Coronary artery (tissue), 2 donors: ENCODE data around the gene SHLD1.

ENCODE experiments used
- DNase-seq: peaks from one replicate; pipeline ENCODE4 v3.0.0-alpha.2; 2017; ENCODE audit warnings: low spot score
- H3K27ac ChIP-seq, 2 donors: fragments of 200-600 bp; sonication (generic); one replicate each; pipeline ENCODE4 v1.5.1; 2016 to 2019
- H3K4me3 ChIP-seq: fragments of 200-600 bp; sonication (generic); 2 replicates; pipeline ENCODE4 v1.5.1; 2016; ENCODE audit warnings: mild to moderate bottlenecking, moderate library complexity
- TF ChIP-seq, protein P1 (sequence below): fragments of 200-600 bp; sonication (generic); IDR thresholded peaks from one replicate; pipeline ENCODE4 v1.5.1; 2019; ENCODE audit warnings: antibody characterized with exemption

Gene SHLD1

DNA sequence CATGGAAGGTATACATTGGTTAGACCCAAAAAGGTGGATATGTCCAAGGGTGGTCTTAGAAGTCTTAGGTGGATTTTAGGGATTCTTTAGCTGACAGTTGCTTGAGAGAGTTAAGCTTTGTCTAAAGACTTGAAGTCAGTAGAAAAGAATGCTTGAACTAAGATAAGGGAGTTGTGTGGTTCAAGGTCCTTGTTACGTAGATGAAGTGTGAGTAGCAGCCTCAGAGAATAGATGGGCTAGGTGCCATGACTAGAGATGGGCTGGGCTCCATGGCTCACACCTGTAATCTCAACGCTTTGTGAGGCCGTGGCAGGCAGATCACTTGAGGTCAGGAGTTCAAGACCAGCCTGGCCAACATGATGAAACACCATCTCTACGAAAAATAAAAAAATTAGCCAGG is 1.7 kb downstream of the SHLD1 start:
- no peak for DNase-seq
- TF ChIP-seq, protein P1, sequence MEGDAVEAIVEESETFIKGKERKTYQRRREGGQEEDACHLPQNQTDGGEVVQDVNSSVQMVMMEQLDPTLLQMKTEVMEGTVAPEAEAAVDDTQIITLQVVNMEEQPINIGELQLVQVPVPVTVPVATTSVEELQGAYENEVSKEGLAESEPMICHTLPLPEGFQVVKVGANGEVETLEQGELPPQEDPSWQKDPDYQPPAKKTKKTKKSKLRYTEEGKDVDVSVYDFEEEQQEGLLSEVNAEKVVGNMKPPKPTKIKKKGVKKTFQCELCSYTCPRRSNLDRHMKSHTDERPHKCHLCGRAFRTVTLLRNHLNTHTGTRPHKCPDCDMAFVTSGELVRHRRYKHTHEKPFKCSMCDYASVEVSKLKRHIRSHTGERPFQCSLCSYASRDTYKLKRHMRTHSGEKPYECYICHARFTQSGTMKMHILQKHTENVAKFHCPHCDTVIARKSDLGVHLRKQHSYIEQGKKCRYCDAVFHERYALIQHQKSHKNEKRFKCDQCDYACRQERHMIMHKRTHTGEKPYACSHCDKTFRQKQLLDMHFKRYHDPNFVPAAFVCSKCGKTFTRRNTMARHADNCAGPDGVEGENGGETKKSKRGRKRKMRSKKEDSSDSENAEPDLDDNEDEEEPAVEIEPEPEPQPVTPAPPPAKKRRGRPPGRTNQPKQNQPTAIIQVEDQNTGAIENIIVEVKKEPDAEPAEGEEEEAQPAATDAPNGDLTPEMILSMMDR: no peak
- no peak overlapping the region for H3K27ac ChIP-seq
- H3K4me3 ChIP-seq: no peak overlapping the region

DNA sequence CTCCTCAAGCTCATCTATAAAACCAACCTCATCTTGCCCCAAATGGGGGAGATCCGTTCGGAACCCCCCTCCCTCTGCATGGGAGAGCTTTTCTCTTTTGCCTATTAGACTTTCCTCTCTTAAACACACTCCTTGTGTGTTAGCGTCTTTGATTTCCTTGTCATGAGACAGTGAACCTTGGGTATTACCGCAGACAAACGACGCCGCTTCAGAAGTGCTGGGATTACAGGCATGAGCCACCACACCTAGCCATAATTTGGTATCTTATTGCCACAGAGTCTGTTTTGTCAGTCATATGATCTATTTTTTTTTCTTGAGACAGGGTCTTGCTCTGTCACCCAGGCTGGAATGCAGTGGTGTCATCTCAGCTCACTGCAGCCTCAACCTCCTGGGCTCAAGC is 3.6 kb downstream of the SHLD1 start:
- no peak overlapping the region for H3K27ac ChIP-seq
- DNase-seq: no peak
- TF ChIP-seq, protein P1: no peak
- no peak overlapping the region for H3K4me3 ChIP-seq

DNA sequence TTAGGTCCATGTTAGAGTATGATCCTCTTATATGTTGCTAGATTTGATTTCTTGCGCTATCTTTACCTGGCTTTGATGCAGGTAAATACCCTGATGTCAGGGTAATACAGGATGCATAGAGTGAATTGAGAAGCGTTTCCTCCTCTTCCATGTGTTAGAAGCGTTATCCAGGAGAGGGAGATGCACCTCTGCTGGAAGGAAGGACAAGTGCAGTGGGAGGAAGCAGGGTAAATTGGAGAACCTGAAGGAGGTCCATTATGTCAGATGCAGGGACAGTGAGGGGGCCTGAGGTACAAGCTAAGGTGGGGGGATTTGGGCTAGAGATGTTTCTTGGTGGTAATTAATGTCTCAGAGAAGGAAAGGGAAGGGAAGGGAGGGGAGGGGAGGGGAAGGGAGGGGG is 7.7 kb downstream of the SHLD1 start:
- TF ChIP-seq, protein P1: no peak
- H3K4me3 ChIP-seq: no peak overlapping the region
- no peak for DNase-seq
- H3K27ac ChIP-seq: no peak overlapping the region

DNA sequence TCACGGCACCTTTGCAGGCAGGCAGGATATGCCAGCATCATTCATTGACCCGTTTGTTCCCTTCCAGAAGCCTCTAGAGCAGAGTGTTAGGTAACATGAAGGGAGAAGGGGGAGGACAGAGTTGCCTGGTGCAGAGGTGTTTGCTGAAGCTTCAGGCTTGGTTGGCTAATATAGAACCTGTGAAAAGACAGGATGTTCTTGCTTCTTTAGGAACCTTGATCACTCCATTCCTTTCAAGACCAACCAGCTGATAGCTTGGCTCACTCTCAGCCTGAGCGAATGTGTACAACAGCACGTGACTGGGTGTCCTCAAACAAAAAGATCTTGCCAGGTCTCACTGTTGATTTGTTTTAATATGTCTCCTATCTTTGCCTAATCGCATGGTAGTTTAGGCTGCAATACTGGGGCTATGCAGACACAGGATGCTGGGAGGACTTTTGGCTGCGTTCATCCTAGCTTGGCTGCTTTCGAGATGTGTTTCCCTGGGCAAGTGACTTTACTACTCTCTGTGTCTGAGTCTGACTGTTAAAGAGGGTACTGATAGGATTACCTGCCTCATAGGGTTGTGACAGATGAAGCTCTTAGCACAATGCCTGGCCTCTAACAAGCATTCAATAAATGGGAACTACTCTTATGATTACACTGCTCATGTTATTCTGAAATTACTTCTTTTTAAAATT is 16.0 kb downstream of the SHLD1 start:
- no peak for DNase-seq
- TF ChIP-seq, protein P1: no peak
- Histone ChIP-seq H3K4me3 (no peak overlapping the region), H3K27ac (no peak overlapping the region)

DNA sequence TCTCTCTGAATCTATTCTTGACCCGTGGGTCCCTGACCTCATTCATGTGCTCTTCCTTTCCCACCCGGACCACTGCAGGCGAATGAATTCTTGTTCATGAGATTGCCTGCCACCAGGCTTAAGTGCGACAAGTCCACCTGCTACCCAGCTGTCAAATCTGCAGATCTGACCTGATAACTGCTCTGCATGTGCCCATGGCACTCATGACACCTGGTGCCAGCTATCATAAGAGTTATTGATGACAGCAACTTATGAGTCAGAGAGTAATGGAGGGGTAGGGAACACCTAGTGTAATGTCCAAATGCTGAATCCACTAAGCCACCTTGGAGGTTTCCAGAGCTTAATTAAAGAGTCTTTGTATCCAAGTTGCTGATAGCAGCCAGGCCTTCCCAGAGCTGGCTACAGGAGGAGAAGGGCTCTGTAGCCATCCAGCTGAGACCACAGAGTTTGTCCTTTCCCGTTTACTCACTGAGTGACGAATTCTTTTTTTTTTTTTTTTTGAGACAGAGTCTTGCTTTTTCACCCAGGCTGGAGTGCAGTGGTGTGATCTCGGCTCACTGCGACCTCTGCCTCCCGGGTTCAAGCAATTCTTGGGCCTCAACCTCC is 17.4 kb downstream of the SHLD1 start:
- no peak for DNase-seq
- Histone ChIP-seq H3K4me3 (no peak overlapping the region), H3K27ac (no peak overlapping the region)
- TF ChIP-seq, protein P1: no peak

DNA sequence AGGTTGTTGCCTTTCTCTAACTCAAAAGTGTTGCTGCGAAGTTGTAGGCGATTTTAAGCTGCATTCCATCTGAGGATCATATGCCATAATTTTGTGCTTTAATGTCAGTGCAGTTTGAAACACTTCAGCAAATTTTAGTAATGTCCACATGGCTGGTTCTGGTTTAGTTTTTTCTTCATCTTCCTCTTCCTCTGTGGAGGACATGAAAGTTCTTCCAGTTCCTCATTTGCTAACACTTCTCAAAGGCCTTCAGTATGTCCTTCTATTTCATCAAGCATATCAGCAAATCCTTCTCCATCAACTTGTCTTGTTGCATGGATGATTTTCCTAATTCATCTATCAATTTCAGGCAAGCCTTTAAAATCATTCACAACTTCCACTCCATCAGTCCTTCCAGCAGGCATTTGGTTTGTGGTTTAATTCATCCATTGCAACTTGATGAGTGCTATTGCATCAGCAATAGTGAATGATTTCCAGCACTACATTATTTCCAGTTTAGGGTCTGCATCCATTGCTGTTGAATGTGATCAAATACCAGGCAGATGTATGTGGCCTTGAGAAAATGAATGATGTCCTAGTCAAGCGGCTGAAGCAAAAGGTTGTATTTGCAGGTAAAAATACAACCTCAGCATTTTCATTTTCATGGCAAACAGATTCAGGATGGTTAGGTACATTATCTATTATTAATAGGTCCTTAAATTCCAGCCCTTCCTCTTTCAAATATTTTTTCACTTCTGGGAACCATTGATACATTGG is 20.2 kb downstream of the SHLD1 start:
- H3K27ac ChIP-seq: no peak overlapping the region
- H3K4me3 ChIP-seq: no peak overlapping the region

More for the DNA sequence above, 20.2 kb downstream of the SHLD1 start:
- DNase-seq: no peak
- TF ChIP-seq, protein P1: no peak
